Measurements from ENCODE around the gene CACYBP.
"Not testable (repeated sequence)": the region's sequence is repeated elsewhere in the genome, so short reads cannot be mapped to it uniquely, and the experiment has no call there.

Gene CACYBP

GRCh38 chr1:175013445-175013844 lies 13.7 kb downstream of the CACYBP start:
- no peak for DNase-seq

GRCh38 chr1:175015243-175015642 lies 15.5 kb downstream of the CACYBP start:
- DNase-seq = no peak

GRCh38 chr1:175019524-175019923 lies 19.8 kb downstream of the CACYBP start:
- no peak for DNase-seq

GRCh38 chr1:175023043-175023921 lies 23.5 kb downstream of the CACYBP start, which contains the start of gene MRPS14:
Gene MRPS14 (minus strand): TSS chr1:175023425. CDS start chr1:175023408, 17 bp downstream.
- DNase-seq = peak; percentile 98 to 99

- DNase-seq = not testable (repeated sequence)
These were observed 24.1 kb downstream of the CACYBP start for GRCh38 chr1:175023922-175024242.

- no peak for DNase-seq
These were observed 25.0 kb downstream of the CACYBP start for GRCh38 chr1:175024773-175025172.

GRCh38 chr1:175033953-175034352 lies 34.2 kb downstream of the CACYBP start:
- no peak for DNase-seq

- DNase-seq = no peak
These were observed 35.0 kb downstream of the CACYBP start for GRCh38 chr1:175034775-175035174.

- no peak for DNase-seq
These were observed 36.1 kb downstream of the CACYBP start for GRCh38 chr1:175035865-175036264.

GRCh38 chr1:175036476-175036875 lies 36.7 kb downstream of the CACYBP start:
- DNase-seq = no peak

GRCh38 chr1:175037416-175037815 lies 37.7 kb downstream of the CACYBP start:
- no peak for DNase-seq

- no peak for DNase-seq
These were observed 40.7 kb downstream of the CACYBP start for GRCh38 chr1:175040324-175040879.

GRCh38 chr1:175042650-175043049 lies 42.9 kb downstream of the CACYBP start:
- no peak for DNase-seq

- no peak for DNase-seq
These were observed 44.1 kb downstream of the CACYBP start for GRCh38 chr1:175043824-175044223.

- not testable (repeated sequence) for DNase-seq
These were observed 44.8 kb downstream of the CACYBP start for GRCh38 chr1:175044591-175044990.

- DNase-seq = no peak
These were observed 45.4 kb downstream of the CACYBP start for GRCh38 chr1:175045097-175045496.

GRCh38 chr1:175045519-175045918 lies 45.8 kb downstream of the CACYBP start:
- DNase-seq = no peak

- DNase-seq = no peak
These were observed 51.2 kb downstream of the CACYBP start for GRCh38 chr1:175050992-175051391.

GRCh38 chr1:175054736-175055135 lies 55.0 kb downstream of the CACYBP start:
- no peak for DNase-seq

Measured in CD4-positive, alpha-beta T cell treated with Interleukin-4 for 1 hour (primary cell).